ENCODE results near the gene EMX1.

DNA sequence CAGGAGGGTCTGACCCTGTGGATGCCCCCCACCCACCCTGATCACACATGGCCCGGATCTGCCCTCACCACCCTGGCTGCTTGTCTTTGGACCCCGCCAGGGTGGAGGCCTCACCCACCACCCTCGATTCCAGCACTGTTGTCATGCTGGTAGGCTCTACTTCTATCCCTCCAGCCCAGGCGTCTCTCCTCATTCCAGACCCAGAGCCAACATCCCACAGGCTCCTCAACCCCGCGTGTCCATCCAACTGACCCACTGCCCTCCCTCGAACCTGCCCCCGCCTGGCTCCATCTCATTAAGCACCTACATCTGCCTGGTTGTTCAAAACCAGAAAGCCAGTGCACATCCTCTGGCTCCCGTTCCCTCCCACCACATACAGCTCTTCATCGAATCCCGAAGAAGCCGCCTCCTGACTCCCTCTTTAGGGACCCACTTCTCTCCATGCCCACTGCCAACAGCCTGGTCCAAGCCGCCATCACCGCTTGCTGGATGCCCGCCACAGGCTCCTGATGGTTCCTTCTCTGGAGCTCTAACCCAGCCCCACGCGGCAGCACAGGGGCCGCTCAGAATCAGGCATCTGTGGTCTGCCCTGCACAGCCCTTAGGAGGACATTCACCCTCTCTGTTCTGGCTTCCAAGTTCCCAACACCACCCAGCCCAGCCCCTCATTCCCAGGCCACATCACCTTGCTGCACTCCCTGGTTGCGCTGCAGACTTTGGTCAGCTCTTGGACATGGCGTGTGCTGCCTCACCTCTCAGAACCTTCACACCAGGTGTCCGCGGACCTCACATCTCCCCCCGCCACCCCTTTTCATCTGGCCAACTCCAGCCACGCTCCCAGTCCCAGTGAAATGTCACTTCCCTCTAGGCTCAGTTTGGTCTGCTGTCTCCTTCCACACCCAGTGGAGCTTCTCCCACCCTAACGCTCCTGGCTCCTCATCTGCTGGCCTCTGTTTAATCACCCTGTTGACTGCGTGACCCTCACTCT lies 43.0 kb downstream of the EMX1 start:
- TF ChIP-seq EZH2 (IDR thresholded peaks at IDR 0.05; ENCODE audit: insufficient read depth, poor library complexity, severe bottlenecking) (no peak), EZH2phosphoT487 (IDR thresholded peaks at IDR 0.05; ENCODE audit: insufficient read depth, low read depth) (no peak)
